ENCODE data around the gene NUP93. TPM values are rescaled to one million over a fixed set of nuclear protein-coding genes. Genes with fewer than 3 reads are reported as not detected.
A peak's percentile ranks its signal among the peaks of the same experiment; 100 is the strongest.

Gene NUP93
- total and polyA plus RNA-seq, 9 of the 15 experiments (the other 6 are each of a cell fraction or from before 2014, with no cell fraction given) = 92.0 to 162 (median 121) TPM

GRCh38 chr16:56793492-56793891, 63.6 kb downstream of the NUP93 start (continued):
- TF ChIP-seq ZBTB11 (CRISPR knock-in tag; IDR thresholded peaks at IDR 0.05) (no peak), ZSCAN32 (CRISPR knock-in tag; IDR thresholded peaks at IDR 0.05) (no peak), CTCF (IDR thresholded peaks at IDR 0.05 in 2 of 3, conservative IDR thresholded peaks at IDR 0.05 in 1 of 3; ENCODE audit: insufficient read depth in 2 of 3, low read depth in 1 of 3, low read length in 3 of 3) (peak in 2 of 3 experiments; percentile 37 to 52; a peak in 2 of 6 replicates), XRCC3 (IDR thresholded peaks at IDR 0.05) (no peak)

DNA sequence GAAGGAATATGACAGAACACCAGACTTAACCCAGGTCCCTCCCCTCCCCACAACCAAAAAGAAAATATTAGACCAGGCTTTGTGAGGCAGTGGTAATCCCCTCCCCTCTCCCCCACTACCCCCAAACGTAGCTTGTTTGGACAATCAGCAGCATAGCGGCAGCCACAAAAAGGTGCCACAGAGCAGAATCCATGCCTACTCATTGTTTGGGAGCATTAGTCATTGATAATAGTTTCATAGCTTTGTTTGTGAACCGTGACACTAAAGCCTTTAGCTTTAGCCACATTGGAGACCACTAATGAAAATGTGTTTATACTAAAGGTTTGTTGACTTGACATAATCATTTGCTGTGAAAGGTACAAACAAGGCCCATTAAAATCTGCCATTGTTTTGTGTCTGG, 65.1 kb downstream of the NUP93 start:
- DNase-seq (ENCODE audit: extremely low read depth in 1 of 4, low spot score in 3 of 4) (no peak), ATAC-seq (no peak), FAIRE-seq (no peak)
- H3K79me2 ChIP-seq (ENCODE audit: control insufficient read depth, insufficient read depth, low read length) = peaks cover 20% of the 10 kb centered on the region; the same call in 2 of the 3 replicates
- no peak overlapping the region for H3K27ac ChIP-seq (ENCODE audit: extremely low read depth, low read depth, low read length)
- H3K9ac ChIP-seq (ENCODE audit: insufficient read depth in 1 of 2, low read depth in 2 of 2, low read length in 2 of 2) = no peak overlapping the region
- no peaks in the 10 kb centered on the region for H3K4me1 ChIP-seq (replicated peaks in 1 of 2; ENCODE audit: control insufficient read depth in 2 of 2, insufficient read depth in 2 of 2, low read length in 2 of 2)
- no peak overlapping the region for H3K4me3 ChIP-seq
- H3K9me3 ChIP-seq (replicated peaks; ENCODE audit: control insufficient read depth, insufficient read depth, low read depth, low read length) = no peaks in the 10 kb centered on the region
- H2AFZ ChIP-seq (ENCODE audit: low read depth, low read length) = no peak overlapping the region
- H4K20me1 ChIP-seq (replicated peaks; ENCODE audit: control insufficient read depth, insufficient read depth, low read length) = no peaks in the 10 kb centered on the region
- intact Hi-C loops (cut with micrococcal nuclease) = no loop called here
- no peak overlapping the region for H3K4me2 ChIP-seq (ENCODE audit: insufficient read depth, low read length)
- CTCF ChIA-PET (ENCODE audit: low intra/inter-chr PET ratio) = interaction anchor here (0.6 kb wide), 1 partner anchor 29 kb away, joined by 3 read pairs; no protein-coding TSS in a partner anchor
- H3K27me3 ChIP-seq (ENCODE audit: control insufficient read depth in 2 of 2, insufficient read depth in 2 of 2, low read length in 2 of 2) = no peaks in the 10 kb centered on the region
- POLR2A ChIA-PET = interaction anchor here (1.5 kb wide), 1 partner anchor 9 kb away, joined by 5 read pairs; no protein-coding TSS in a partner anchor
- H3K36me3 ChIP-seq (ENCODE audit: control insufficient read depth, insufficient read depth, low read length) = peaks cover 17% of the 10 kb centered on the region; the same call in 2 of the 3 replicates
- WGBS (ENCODE audit: insufficient coverage, low coverage, missing lambda C conversion rate) = 76% methylated on average over 3 of the region's 3 CpGs
- TF ChIP-seq NCOA6 (IDR thresholded peaks at IDR 0.05) (no peak), MYC (IDR thresholded peaks at IDR 0.05; ENCODE audit: low read depth, low read length) (no peak), MYC (CRISPR knock-in tag; IDR thresholded peaks at IDR 0.05; ENCODE audit: borderline replicate concordance, low read depth) (no peak), TRIM24 (IDR thresholded peaks at IDR 0.05) (no peak), ZNF668 (CRISPR knock-in tag; IDR thresholded peaks at IDR 0.05) (no peak), THRAP3 (IDR thresholded peaks at IDR 0.05; ENCODE audit: borderline replicate concordance) (no peak), SNAPC5 (CRISPR knock-in tag; IDR thresholded peaks at IDR 0.05) (no peak), FOXJ3 (CRISPR knock-in tag; IDR thresholded peaks at IDR 0.05) (no peak)
- in situ Hi-C loops (cut with MboI) = no loop called here
- BruUV-seq (replicated peaks) = no TSS peak
- H3K9me1 ChIP-seq (ENCODE audit: control insufficient read depth, insufficient read depth, low read length) = no peaks in the 10 kb centered on the region

All from K562 (cell line).